NOMO-1 treated with dmso at 0.1 percent for 144 hours (cell line): ENCODE measurements around the gene TRIM43.
"Not testable (repeated sequence)": the region's sequence is repeated elsewhere in the genome, so short reads cannot be mapped to it uniquely, and the experiment has no call there.

Experiments
- DNase-seq: peaks from one replicate; lab custom pipeline; 2025; ENCODE audit not compliant: unreplicated experiment; lab: John Stamatoyannopoulos, UW

TRIM43 gene

DNA sequence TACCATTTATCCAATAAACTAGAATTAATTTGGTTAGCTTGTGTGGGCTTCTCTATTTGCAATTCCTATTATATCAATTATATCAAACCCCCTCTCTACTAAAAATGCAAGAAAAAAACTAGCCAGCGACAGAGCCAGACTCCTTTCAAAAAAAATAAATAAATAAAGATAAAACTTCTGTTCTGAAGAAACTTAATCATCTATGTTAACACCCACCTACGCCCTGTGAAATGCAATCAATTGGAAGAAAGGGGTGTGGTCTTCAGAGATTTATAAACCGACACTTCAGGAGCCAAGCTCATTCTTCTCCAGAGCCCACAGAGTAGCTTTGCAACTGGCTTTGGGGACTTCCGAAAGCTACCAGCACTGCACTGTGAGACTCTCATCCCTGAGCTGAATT lies at the start of gene TRIM43:
TRIM43 (plus strand) TSS at position 301 of the 400 bp plus-strand sequence. CDS start 2,023 bp downstream, outside the sequence.
- not testable (repeated sequence) for DNase-seq

DNA sequence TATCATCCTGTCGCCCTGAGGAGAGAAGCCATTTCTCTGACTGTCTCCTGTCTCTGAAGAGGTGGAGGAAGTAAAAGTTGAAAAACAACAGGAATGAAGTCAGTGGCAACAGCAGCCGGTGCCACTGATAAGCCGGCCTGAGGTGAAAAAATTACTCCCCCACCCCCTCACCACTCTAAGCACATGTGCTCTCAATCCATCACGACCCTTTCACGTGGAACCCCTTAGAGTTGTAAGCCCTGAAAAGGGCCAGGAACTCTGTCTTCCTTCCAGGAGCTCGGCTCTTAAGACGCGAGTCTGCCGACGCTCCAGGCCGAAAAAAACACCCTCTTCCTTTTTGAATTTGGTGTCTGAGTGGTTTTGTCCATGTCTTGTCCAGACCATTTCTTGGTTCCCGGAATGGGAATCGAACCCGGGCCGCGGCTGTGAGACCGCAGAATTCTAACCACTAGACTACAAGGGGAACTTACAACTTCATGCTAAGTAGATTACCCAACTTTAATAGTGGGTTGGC lies 40.7 kb upstream of the TRIM43 start:
- no peak for DNase-seq

- DNase-seq, result no peak
These were observed 38.9 kb upstream of the TRIM43 start for GRCh38 chr2:95552911-95553310.

DNA sequence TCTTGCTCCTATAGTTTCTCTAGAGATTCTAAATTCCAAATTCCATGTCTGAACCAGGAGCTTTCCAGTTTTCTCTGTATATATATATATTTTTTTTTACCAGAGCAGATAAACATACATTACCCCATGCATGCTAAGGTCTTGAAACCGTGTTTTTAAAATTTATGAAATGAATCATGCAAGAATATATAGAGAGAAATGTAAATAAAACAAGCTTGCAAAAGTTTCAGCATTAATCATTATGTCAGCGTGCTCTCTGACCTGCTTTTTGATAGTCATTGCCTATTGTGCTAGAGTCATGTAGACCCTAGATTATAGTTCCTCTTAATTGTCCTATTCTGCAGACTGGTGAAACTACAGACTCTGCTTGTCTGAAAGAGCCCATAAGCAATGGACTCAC lies 22.6 kb upstream of the TRIM43 start:
- no peak for DNase-seq

GRCh38 chr2:95573866-95574265 lies 17.9 kb upstream of the TRIM43 start:
- no peak for DNase-seq

DNA sequence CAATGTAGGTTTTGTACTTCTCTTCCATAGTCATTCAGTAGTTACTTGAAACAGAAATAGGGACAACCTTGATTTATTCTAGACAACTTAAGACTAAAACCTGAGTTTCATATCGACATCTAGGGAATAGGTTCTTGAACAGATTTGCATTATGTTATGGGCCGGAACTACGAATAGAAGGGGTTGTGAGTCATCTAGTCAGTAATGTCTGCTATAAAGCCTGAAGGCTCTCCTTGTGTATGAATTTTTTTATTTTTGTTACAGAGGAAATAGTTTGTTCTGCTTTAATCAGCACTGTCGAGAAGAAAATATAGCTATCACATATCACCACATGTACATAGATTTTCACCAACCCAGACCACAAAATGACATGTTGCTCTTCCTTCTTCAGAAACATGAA lies 17.3 kb upstream of the TRIM43 start:
- DNase-seq, result no peak

DNA sequence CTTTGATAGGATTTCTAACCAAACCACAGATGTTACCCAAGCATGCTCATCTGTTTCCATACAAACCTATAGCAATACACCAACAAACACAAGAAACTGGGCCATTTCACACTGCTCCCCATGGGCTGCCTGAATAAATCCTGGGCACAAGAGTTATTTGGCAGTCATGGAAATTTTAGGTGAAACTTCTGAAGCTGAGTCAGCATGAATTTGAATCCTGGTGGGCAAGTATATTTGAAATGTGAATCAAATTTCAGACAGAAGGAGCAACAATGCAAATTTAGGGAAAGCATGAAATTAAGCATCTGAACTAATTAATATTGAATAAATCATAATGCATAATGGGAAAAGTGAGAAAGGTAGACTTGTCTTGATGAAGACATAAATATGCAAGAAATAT lies 15.9 kb upstream of the TRIM43 start:
- no peak for DNase-seq

DNA sequence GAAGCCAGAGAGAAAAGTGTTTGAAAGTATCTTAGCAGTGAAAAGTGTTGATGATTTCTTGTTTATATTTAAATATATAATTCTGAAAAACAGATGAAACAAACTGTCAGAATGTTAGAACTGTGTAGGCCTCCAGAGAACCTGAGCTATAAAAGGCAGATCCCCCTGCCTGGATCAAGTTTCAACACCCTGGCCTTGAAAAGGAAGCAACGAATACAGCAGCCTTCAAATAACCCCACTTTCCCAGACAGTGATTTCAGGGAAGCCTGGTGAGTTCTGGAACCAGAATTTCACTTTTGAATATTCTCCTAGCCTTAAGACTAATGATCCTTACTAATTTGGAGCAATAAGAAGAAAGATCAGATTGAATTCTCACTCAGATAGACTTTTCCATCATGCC lies 13.3 kb upstream of the TRIM43 start:
- no peak for DNase-seq

- DNase-seq, result not testable (repeated sequence)
These were observed 8.3 kb upstream of the TRIM43 start for GRCh38 chr2:95583545-95583944.

DNA sequence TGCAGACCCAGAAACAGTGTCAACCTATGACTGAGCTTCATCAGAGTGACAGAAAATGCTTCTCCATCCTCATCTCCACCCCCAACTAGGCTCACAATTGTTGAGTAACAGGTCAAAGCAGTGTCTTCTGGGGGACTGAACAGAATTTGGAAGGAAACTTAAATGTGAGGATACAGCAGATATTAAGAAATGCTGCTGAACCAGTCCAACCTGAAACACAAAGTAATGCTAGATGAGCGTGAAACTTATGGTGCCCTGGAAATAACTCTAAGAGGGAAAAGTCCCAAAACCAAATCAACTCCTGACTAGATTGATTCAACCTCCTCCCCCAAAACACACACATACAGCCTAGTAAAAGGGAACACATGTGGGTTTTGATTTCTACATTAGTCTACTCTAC lies 7.5 kb upstream of the TRIM43 start:
- DNase-seq, result not testable (repeated sequence)

- DNase-seq, result not testable (repeated sequence)
These were observed 1.8 kb upstream of the TRIM43 start for GRCh38 chr2:95589777-95590536.

DNA sequence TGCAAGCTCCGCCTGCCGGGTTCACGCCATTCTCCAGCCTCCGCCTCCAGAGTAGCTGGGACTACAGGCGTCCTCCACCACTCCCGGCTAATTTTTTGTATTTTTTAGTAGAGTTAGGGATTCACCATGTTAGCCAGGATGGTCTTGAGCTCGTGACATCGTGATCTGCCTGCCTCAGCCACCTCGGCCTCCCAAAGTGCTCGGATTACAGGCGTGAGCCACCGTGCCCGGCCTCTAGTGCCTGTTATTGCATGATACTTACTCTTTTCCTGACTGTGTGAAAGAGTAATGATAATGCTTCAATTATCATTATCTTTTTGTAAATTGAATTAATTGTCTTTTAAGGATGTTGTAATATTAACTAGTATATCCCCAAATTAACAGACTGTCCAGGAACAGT lies 1.2 kb downstream of the TRIM43 start:
- DNase-seq, result not testable (repeated sequence)

DNA sequence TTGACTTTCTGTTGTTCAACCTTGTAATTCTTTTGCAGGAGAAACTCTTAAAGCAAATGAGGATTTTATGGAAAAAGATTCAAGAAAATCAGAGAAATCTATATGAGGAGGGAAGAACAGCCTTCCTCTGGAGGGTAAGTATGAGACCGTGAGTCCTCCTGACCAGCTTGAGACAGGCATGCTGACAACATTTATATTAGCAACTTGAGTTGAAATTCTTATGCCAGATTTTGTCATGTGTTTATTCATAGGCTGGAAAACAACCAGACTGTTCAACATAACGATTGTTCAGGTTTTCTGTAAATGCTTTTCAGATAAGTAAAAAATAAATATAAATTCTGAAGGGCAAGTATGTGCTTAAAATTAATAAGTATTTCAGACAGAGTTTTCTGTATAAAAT lies 3.2 kb downstream of the TRIM43 start:
- not testable (repeated sequence) for DNase-seq

- DNase-seq, result not testable (repeated sequence)
These were observed 9.5 kb downstream of the TRIM43 start for GRCh38 chr2:95601301-95601700.

DNA sequence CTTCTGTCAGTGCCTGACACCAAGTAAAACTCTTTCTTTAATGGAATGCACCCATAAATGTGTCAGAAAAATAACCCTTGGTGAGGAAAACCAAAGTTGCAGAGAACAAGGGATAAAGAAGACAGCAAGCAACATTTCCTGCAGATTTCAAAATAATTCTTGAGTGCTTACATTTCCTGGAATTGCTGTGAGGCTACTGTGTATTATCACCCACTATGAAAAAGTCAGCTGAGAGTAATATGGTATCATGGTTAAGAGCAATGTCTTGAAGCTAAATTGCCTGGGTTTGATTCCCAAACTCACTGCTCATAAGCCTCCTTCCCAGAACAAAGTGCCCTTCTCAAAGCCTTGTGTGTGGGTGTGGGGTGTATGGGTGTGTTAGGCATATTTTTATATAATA lies 10.3 kb downstream of the TRIM43 start:
- DNase-seq, result not testable (repeated sequence)

DNA sequence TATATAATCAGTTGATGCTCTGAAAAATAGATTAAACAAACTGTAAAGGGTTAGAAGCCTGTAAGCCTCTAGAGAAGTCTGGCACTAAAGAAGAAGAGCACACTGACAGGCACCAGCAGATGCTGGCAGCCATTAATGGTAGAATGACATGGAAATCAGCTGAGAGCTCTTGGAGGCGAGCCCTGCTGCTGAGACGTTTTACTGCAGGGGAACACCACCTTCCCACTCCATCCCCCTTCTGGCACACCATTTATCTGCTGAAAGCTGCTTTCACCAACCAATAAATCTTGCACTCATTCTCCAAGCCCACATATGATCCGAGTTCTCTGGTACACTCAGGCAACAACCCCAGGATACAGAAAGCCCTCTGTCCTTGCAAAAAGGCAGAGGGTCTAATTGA lies 16.6 kb downstream of the TRIM43 start:
- DNase-seq, result not testable (repeated sequence)

DNA sequence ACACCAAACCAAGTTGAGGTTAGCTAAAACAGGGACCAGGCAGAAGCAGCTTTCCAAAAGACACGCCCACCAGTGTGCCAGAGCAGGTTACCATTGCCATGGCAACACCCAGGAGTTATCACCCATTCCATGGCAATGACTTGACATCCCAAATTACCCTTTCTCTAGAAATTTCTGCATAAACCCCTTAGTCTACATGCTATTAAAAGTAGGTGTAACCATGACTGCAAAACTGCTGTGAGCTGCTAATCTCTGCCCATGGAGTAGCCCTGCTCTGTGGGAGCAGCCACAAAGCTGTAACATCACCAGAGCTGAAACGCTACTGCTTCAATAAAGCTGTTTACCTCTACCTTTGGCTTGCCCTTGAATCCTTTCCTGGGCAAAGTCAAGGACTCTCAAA lies 18.0 kb downstream of the TRIM43 start:
- DNase-seq, result not testable (repeated sequence)

GRCh38 chr2:95613048-95613447 lies 21.2 kb downstream of the TRIM43 start:
- DNase-seq, result not testable (repeated sequence)

- DNase-seq, result not testable (repeated sequence)
These were observed 30.9 kb downstream of the TRIM43 start for GRCh38 chr2:95622728-95623127.

DNA sequence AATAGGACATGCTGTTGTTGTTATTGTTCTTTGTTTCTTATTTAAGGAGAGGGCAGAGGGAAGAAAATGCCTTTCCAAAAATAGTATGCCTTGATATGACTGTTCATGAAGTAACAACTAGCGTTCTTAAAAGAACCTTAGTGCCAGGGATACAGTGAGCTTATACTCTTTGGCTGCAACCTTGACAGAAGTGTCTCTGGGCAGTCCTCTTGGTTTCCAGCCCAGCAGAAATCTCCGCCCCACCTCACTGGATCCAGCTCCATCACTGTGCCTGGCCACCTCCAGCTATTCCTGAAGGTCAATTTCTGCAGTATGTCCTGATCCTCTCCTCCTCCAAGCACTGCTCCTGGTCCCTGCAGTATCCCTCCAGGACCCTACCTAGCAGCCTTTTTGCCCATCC lies 39.2 kb downstream of the TRIM43 start:
- not testable (repeated sequence) for DNase-seq

- not testable (repeated sequence) for DNase-seq
These were observed 41.9 kb downstream of the TRIM43 start for GRCh38 chr2:95633626-95634259.
